LHCN-M2 (cell line): Measurements from ENCODE around the gene IDI1. TPM values are rescaled to one million over a fixed set of nuclear protein-coding genes. Genes with fewer than 3 reads are reported as not detected.
"Not testable (repeated sequence)": the region's sequence is repeated elsewhere in the genome, so short reads cannot be mapped to it uniquely, and the experiment has no call there.

ENCODE experiments used
- DNase-seq: peaks from one replicate; pipeline ENCODE4 v3.0.0-alpha.2; 2012; ENCODE audit warnings: low read depth
- total RNA-seq: library from RNA; depleted of rRNA; stranded (reverse); fragments of >200 nt; gene quantifications from 2 replicates; pipeline ENCODE4 v1.2.3, GENCODE V29; 2014

Gene IDI1
- total RNA-seq, 1 experiment from 2014 or later, result 65.2 TPM

DNA sequence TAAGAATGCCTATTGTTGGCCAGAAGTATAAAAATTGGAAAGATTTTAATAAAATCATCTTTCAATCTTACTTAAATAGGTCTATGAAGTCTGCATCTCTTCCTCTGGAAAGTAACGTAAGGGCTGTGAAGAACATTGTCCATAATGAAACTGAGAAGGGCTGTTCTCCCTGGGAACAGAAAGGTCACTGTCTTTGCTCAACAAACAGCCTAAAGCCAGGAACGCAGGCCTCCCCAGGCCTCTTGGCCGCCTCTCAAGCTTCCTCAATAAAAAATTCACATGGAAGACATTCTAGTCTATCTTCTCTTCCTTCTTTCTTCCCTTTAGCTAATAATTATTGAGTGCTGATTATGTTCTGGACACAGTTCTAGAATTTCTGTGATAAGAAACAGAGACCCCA lies 14.2 kb downstream of the IDI1 start:
- DNase-seq, result no peak

DNA sequence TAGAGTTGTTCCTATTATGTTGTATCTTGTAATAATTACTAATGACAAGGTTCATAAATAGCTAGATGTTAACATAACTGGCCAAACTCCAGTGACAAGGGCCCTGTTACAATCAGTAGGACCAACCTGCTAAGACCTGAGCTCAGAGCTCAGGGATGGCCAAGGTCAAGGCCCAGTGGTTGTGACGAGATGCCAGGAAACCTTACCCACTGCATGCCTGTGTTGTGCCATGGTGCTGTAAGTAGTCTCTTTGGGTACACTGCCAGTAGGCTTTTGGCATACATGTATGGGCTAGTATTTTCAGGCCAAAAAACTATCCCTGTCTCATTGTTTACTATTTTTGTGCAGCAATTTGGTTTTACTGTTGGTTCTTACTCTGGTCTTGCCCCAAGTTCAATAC lies 15.3 kb downstream of the IDI1 start:
- DNase-seq, result no peak

- no peak for DNase-seq
These were observed 19.1 kb downstream of the IDI1 start for GRCh38 chr10:1029838-1030237.

DNA sequence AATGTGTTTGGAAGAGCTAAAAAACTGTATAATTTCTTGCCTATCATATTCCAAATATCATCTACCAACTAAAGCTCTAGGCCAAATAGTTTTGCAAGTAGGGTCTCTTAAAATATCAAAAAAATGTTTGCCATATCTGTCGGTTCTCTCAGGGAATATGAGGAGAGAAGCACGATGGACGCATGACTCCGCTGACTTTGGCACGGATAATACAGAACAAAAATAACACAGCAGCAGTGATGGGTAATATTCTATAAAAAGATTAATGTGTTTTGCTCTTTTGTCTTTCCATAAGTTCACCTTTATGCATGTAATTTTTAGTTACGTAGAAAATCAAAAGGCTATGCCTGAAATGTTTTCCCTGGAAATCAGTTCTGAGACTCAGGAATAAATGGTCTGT lies 22.3 kb downstream of the IDI1 start:
- no peak for DNase-seq

- no peak for DNase-seq
These were observed 23.2 kb downstream of the IDI1 start, which contains the start of gene IDI2 for GRCh38 chr10:1025683-1026082. Gene IDI2 (minus strand): TSS chr10:1025859. CDS start chr10:1024723, 1,136 bp downstream.

DNA sequence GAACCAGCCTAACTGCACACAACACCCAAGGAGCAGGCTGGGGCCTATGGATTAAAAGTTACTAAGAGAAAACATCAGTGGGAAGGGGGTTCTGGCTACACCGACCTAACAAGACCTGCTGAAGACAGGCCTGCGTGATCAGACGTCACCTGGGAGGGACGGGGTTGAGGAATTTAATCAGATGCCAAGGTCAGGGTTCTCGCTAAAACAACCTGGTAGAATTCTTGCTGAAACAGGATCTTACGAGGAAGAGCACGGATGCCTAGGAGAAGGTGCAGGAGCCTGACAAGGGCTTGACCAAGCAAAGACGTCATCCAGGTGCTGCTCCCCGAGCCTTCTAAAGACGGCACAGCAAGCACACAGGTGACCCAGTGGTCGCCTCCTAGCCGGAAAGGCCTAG lies 24.8 kb downstream of the IDI1 start:
- no peak for DNase-seq

DNA sequence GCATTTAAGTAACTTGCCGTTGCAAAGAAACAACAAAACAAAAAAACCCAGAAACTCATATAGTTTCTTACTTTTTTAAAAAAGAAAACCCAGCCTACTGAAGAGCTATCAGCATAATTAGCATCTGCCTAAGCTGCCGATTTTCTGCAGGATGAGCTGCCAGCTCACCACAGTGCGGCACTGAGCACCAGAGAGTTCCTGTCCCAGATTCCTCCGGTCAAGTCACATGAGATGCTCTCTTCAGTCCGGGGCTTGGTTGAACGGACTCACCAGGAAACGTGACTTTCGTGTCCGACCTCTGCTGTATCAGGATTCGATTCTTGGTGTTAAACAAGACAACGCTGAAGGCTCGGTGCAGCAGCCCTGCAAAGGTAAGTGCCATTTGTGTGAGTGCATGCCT lies 26.5 kb downstream of the IDI1 start:
- no peak for DNase-seq

DNA sequence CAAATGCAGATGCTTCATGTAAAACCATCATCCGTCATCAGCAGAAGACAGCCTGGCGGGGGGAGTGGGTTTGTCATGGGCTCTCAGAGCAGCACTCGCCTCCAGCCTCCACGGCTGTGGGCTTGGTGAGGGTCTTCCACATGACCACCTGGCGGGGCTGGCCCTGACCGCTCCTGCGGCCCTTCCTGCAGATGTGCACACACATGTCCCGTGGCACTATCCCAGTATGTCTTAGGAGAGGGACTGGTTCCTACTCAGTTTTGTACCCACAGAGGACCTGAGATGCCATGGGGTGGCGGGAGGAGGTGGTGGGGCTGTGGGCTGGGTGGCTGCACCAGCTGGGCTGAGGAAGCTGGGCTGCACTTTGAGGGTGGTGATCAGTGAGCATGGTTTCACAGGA lies 28.0 kb downstream of the IDI1 start:
- no peak for DNase-seq

GRCh38 chr10:1020460-1020859 lies 28.5 kb downstream of the IDI1 start:
- DNase-seq, result no peak

GRCh38 chr10:1019362-1019761 lies 29.6 kb downstream of the IDI1 start:
- no peak for DNase-seq

- DNase-seq, result no peak
These were observed 33.2 kb downstream of the IDI1 start for GRCh38 chr10:1015688-1016087.

GRCh38 chr10:1011696-1012095 lies 37.2 kb downstream of the IDI1 start:
- DNase-seq, result no peak

- no peak for DNase-seq
These were observed 38.2 kb downstream of the IDI1 start for GRCh38 chr10:1010703-1011102.

- DNase-seq, result not testable (repeated sequence)
These were observed 39.0 kb downstream of the IDI1 start for GRCh38 chr10:1009947-1010346.

GRCh38 chr10:1009071-1009494 lies 39.8 kb downstream of the IDI1 start:
- no peak for DNase-seq

- DNase-seq, result no peak
These were observed 41.3 kb downstream of the IDI1 start for GRCh38 chr10:1007583-1007982.

DNA sequence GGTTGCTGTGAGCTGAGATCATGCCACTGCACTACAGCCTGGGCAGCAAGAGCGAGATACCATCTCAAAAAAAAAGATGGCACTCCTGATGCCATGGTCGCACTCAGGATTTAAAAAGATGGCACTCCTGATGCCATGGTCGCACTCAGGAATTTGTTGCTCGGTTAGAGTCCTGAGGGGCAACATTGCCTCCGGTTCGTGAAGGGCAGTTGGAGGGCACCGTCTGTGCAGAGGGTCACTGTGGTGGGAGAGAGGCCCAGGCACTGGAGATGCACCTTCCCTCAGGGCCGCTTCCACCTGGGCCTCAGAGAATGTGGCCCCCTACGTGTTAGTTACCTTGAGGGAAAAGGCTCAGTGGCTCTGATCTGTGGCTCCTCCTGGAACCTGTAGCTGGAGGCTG lies 42.3 kb downstream of the IDI1 start:
- no peak for DNase-seq

- DNase-seq, result no peak
These were observed 44.8 kb downstream of the IDI1 start for GRCh38 chr10:1003884-1004670.

- no peak for DNase-seq
These were observed 46.4 kb downstream of the IDI1 start for GRCh38 chr10:1002425-1003006.

DNA sequence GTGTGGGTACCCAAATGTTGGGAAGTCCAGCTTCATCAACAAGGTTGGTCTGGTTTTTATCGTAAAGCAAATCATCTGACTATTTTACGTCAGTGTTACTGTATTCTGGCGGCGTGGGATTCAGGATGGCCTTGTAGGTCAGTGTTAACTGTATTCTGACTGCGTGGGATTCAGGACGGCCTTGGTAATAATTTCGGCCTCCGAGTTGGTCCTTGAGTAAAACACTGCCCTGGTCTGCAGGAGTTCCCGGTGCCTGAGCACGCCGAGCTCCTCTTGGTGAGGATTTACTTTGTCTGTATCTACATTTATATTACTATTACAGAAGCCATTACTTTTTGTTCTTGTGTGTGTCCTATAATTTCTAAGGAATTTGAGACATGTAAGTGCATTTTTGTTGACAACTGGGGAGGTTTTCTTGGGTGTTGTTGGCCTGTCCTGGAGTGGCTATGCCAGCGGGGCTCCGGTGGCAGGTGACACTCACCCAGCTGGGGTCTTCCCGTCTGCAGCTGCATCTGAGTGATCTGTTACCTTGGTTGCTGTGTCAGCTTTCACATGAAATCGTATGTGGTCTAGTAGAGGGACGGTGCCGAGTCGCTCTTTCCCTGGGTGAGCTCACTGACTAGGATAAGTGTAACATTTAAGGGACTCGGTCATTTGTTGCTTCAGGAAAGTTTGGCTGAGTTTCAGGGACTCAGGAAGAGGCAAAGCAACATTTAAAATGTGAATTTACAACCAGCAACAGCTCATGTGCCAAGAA lies 51.5 kb downstream of the IDI1 start:
- DNase-seq, result no peak

DNA sequence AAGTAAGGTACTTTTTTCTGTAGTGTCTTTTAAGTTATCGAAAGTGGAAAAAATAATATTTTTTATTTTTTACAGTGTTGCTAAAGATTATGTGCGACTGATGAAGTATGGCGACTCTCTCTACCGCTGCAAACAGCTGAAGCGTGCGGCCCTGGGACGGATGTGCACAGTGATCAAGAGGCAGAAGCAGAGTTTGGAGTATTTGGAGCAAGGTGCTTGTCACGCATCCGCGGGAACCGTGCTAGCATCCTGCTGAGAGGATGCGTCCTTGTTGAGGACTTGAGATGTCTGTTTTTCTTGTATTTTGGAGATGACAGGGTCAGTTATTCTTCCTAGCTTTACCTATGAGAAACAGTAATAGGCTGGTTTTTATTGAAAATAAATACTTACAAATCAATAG lies 52.9 kb downstream of the IDI1 start:
- no peak for DNase-seq

DNA sequence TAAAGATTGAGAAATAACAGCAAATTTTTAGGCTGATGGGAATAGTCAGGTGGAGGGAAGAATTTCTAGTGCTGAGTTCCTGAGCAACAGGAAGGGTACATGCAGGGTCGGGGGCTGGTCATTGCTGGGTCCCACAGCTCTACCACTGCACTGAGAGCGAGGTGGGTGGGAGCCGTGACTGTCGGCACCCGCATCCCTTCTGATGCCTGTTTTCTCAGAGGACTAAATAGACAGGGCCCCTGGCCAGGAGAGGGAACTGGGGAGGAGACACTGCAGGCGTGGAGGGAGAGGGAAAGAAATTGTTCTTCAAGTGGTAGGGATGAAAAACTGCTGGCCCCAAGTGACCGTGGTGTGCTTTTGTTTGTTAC lies 53.4 kb downstream of the IDI1 start:
- DNase-seq, result no peak
